B cell (primary cell): Measurements from ENCODE around the gene DNAJC10. TPM values are rescaled to one million over a fixed set of nuclear protein-coding genes. Genes with fewer than 3 reads are reported as not detected.
A peak's percentile ranks its signal among the peaks of the same experiment; 100 is the strongest.
"Not testable (repeated sequence)": the region's sequence is repeated elsewhere in the genome, so short reads cannot be mapped to it uniquely, and the experiment has no call there.

Source experiments
- ATAC-seq: fragments of 200-7000 bp; cut with Tn5 transposase; one replicate; pipeline ENCODE4 v1.10.0; 2021; ENCODE audit warnings: low read depth, mild to moderate bottlenecking, moderate number of reproducible peaks, moderate library complexity
- CTCF ChIA-PET: fragments of 350-600 bp; sonication (Branson Sonifier 250); formaldehyde crosslinking; loops from one replicate; lab custom pipeline; 2021; ENCODE audit warnings: antibody characterized with exemption, inconsistent platforms; lab: Charles Lee
- POLR2A ChIA-PET: fragments of 350-600 bp; sonication (Branson Sonifier 250); formaldehyde crosslinking; loops from one replicate; lab custom pipeline; 2021; ENCODE audit warnings: antibody characterized with exemption; lab: Charles Lee
- DNase-seq: peaks from one replicate; pipeline ENCODE4 v3.0.0; 2013
- H2AFZ ChIP-seq: 2 replicates; pipeline ENCODE4 v1.6.1; 2012; ENCODE audit warnings: mild to moderate bottlenecking, low read depth, low read length; ENCODE audit not compliant: insufficient read depth, poor library complexity, severe bottlenecking
- H3K27ac ChIP-seq, 2 donors: 1 replicate in 1 of 2; 2 replicates in 1 of 2; pipeline ENCODE4 v1.5.1; 2012 to 2013; ENCODE audit warnings: low read length in 2 of 2, mild to moderate bottlenecking in 2 of 2, moderate library complexity in 1 of 2
- H3K27me3 ChIP-seq, 4 experiments: fragments of 200-600 bp in 1 of 4; sonication (generic) in 1 of 4; replicated peaks in 1 of 4; 1 replicate in 2 of 4; 2 replicates in 2 of 4; pipeline versions ENCODE4 v1.6.1 to v1.7.0; 2013 to 2016; ENCODE audit warnings: low read length in 3 of 4, mild to moderate bottlenecking in 2 of 4, mixed read lengths in 1 of 4, moderate library complexity in 1 of 4; ENCODE audit not compliant: insufficient read depth in 4 of 4, control insufficient read depth in 3 of 4; ENCODE audit errors: control extremely low read depth in 1 of 4
- H3K36me3 ChIP-seq, 2 experiments: replicated peaks in 1 of 2; 1 replicate in 1 of 2; 2 replicates in 1 of 2; pipeline versions ENCODE4 v1.6.1 to v1.7.1; 2013; ENCODE audit warnings: low read length in 1 of 2; ENCODE audit not compliant: insufficient read depth in 2 of 2, control insufficient read depth in 1 of 2; ENCODE audit errors: control extremely low read depth in 1 of 2, extremely low read depth in 1 of 2
- H3K4me1 ChIP-seq, 2 donors: fragments of 200-600 bp in 1 of 2; sonication (generic) in 1 of 2; 1 replicate in 1 of 2; 2 replicates in 1 of 2; pipeline versions ENCODE4 v1.5.1 to v1.6.1; 2013 to 2017; ENCODE audit warnings: low read length in 2 of 2; ENCODE audit not compliant: control insufficient read depth in 2 of 2, insufficient read depth in 2 of 2
- H3K4me2 ChIP-seq: replicated peaks from 2 replicates; pipeline ENCODE3; 2012; ENCODE audit warnings: mild to moderate bottlenecking, low read depth, low read length; ENCODE audit not compliant: poor library complexity, severe bottlenecking
- H3K4me3 ChIP-seq, 5 experiments: fragments of 200-600 bp in 1 of 5; sonication (generic) in 1 of 5; 1 replicate in 3 of 5; 2 replicates in 2 of 5; pipeline versions ENCODE4 v1.5.1 to v1.7.0; 2011 to 2016; ENCODE audit warnings: low read length in 4 of 5, mild to moderate bottlenecking in 4 of 5, low read depth in 2 of 5, control low read depth in 1 of 5, moderate library complexity in 1 of 5; ENCODE audit not compliant: insufficient read depth in 1 of 5; ENCODE audit errors: control extremely low read depth in 1 of 5, extremely low read depth in 1 of 5
- H3K79me2 ChIP-seq: fragments of 200-600 bp; sonication (generic); one replicate; pipeline ENCODE4 v1.6.0; 2016; ENCODE audit warnings: low read length; ENCODE audit not compliant: control insufficient read depth, insufficient read depth
- H3K9ac ChIP-seq: fragments of 200-600 bp; sonication (generic); 2 replicates; pipeline ENCODE4 v1.6.1; 2017; ENCODE audit warnings: mild to moderate bottlenecking, low read length, moderate library complexity
- H3K9me3 ChIP-seq, 3 donors: one replicate each; pipeline versions ENCODE4 v1.6.1 to v1.7.1; 2013; ENCODE audit warnings: low read length in 2 of 3; ENCODE audit not compliant: control insufficient read depth in 2 of 3, insufficient read depth in 1 of 3; ENCODE audit errors: control extremely low read depth in 1 of 3
- H4K20me1 ChIP-seq: 2 replicates; pipeline ENCODE4 v1.6.0; 2012; ENCODE audit warnings: mild to moderate bottlenecking, low read length; ENCODE audit not compliant: insufficient read depth, control insufficient read depth, poor library complexity, severe bottlenecking
- H3K27ac Mint-ChIP-seq: one replicate; pipeline ENCODE4 v1.8.0; 2021; ENCODE audit warnings: mixed read lengths
- H3K27me3 Mint-ChIP-seq: one replicate; pipeline ENCODE4 v1.8.0; 2021; ENCODE audit warnings: mixed read lengths
- H3K4me1 Mint-ChIP-seq: one replicate; pipeline ENCODE4 v1.8.0; 2021; ENCODE audit warnings: mixed read lengths
- H3K4me3 Mint-ChIP-seq: one replicate; pipeline ENCODE4 v1.8.0; 2021; ENCODE audit warnings: mixed read lengths
- H3K9me3 Mint-ChIP-seq: one replicate; pipeline ENCODE4 v1.8.0; 2022; ENCODE audit warnings: mixed read lengths; ENCODE audit not compliant: insufficient read depth
- CTCF ChIP-seq: fragments of 200-600 bp; IDR thresholded peaks from one replicate; pipeline ENCODE4 v1.8.0; 2022; ENCODE audit warnings: antibody characterized with exemption, mild to moderate bottlenecking
- EZH2 ChIP-seq: IDR thresholded peaks from 2 replicates; pipeline ENCODE4 v1.6.1; 2012; ENCODE audit warnings: borderline replicate concordance, low read depth, mild to moderate bottlenecking, moderate library complexity, low read length; ENCODE audit not compliant: insufficient read depth, poor library complexity, severe bottlenecking
- WGBS: methylation state at CpG from one replicate; pipeline ENCODE4 v1.1.5; 2013; ENCODE audit warnings: missing lambda C conversion rate; ENCODE audit not compliant: insufficient coverage; 5-methylcytosine and 5-hydroxymethylcytosine counted together
- intact Hi-C: fragments of 100-400 bp; cut with micrococcal nuclease; formaldehyde crosslinking; loops from one replicate; pipeline ENCODE4 v1.10.0; 2022
- polyA plus RNA-seq: library from polyadenylated mRNA; depleted of rRNA; stranded (reverse); fragments of >200 nt; gene quantifications from 2 replicates; pipeline ENCODE4 v1.2.3, GENCODE V29; 2012
- total RNA-seq, 2 donors: library from RNA; stranded (reverse); fragments of 120-200 nt in 1 of 2; gene quantifications; 1 replicate in 1 of 2; 2 replicates in 1 of 2; pipeline versions ENCODE4 v1.2.3 to v1.2.4, GENCODE V29; 2013 to 2022

Gene DNAJC10
- total and polyA plus RNA-seq, 2 donors (not counting 1 experiment from before 2014, with no cell fraction given), result 41.3 to 115 TPM

- DNase-seq, result peak; percentile 12
- Histone ChIP-seq H2AFZ (no peak overlapping the region), H3K4me3 (peak overlapping the region in 4 of 5 experiments; percentile 48 to 91 (median 81)), H3K4me2 (peak overlapping the region; percentile 82), H3K36me3 (peaks cover under 1 to 24% of the 10 kb centered on the region in 2 experiments), H3K9ac (peak overlapping the region; percentile 81), H3K27ac (peak overlapping the region; percentile 95 to 96), H4K20me1 (no peaks in the 10 kb centered on the region), H3K79me2 (peaks cover 40% of the 10 kb centered on the region), H3K9me3 (no peaks in the 10 kb centered on the region), H3K4me1 (peaks cover 31 to 41% of the 10 kb centered on the region in 2 donors), H3K27me3 (no peaks in the 10 kb centered on the region)
- intact Hi-C loops, result loop anchor here (5.0 kb wide), 1 partner anchor 36 kb away; no protein-coding TSS in a partner anchor
- no peak for ATAC-seq
- H3K4me3 Mint-ChIP-seq, result peak overlapping the region; percentile 48
- ChIA-PET CTCF (interaction anchor here (0.7 to 4.4 kb wide), 3 partner anchors 14 to 128 kb away, joined by 3 to 27 read pairs (median 6); no protein-coding TSS in a partner anchor), POLR2A (interaction anchor here (0.6 kb wide), 1 partner anchor 1407 kb away, joined by 7 read pairs; no protein-coding TSS in a partner anchor)
- peaks cover 27% of the 10 kb centered on the region for H3K4me1 Mint-ChIP-seq
- no peak for TF ChIP-seq EZH2
- no peak for TF ChIP-seq CTCF
- H3K27me3 Mint-ChIP-seq, result no peaks in the 10 kb centered on the region
- peak overlapping the region; percentile 79 for H3K27ac Mint-ChIP-seq
- WGBS, result no CpG with 5 or more reads among the region's 4 CpGs
- no peaks in the 10 kb centered on the region for H3K9me3 Mint-ChIP-seq
Observed at GRCh38 chr2:182718459-182718858, 2.4 kb downstream of the DNAJC10 start.

GRCh38 chr2:182719116-182719515, 3.1 kb downstream of the DNAJC10 start:
- intact Hi-C loops, result loop anchor here (5.0 kb wide), 1 partner anchor 37 kb away; no protein-coding TSS in a partner anchor
- Histone ChIP-seq H3K27ac (peak overlapping the region in 1 of 2 donors; percentile 95), H3K9ac (peak overlapping the region; percentile 34), H3K4me2 (peak overlapping the region; percentile 82), H3K79me2 (peaks cover 44% of the 10 kb centered on the region), H3K4me1 (peaks cover 24 to 34% of the 10 kb centered on the region in 2 donors), H3K36me3 (peaks cover 4 to 29% of the 10 kb centered on the region in 2 experiments)
- not testable (repeated sequence) for H3K4me3 Mint-ChIP-seq, H4K20me1 ChIP-seq, ATAC-seq, H3K9me3 Mint-ChIP-seq, DNase-seq, H2AFZ ChIP-seq, H3K4me3 ChIP-seq, H3K27me3 ChIP-seq, H3K27me3 Mint-ChIP-seq, H3K9me3 ChIP-seq
- peak overlapping the region; percentile 57 for H3K27ac Mint-ChIP-seq
- peaks cover 23% of the 10 kb centered on the region for H3K4me1 Mint-ChIP-seq
- 90% methylated on average over 2 of the region's 8 CpGs for WGBS
- ChIA-PET CTCF (interaction anchor here (0.7 to 4.4 kb wide), 2 partner anchors 53 to 127 kb away, joined by 3 to 27 read pairs; no protein-coding TSS in a partner anchor), POLR2A (interaction anchor here (0.6 kb wide), 1 partner anchor 1408 kb away, joined by 7 read pairs; no protein-coding TSS in a partner anchor)
